Endothelial cell of hepatic sinusoid (primary cell): ENCODE measurements around the gene PGLYRP1.

ENCODE experiments used
- in situ Hi-C: cut with HindIII; loops from 2 replicates; pipeline ENCODE4 v1.10.0; 2017; ENCODE audit warnings: low sequenced_read_pairs

The PGLYRP1 gene

GRCh38 chr19:46022431-46023310 lies at the start of gene PGLYRP1:
Gene PGLYRP1, minus strand, starts transcription at chr19:46023053. Its CDS starts 32 bp downstream, at chr19:46023021.
- in situ Hi-C loops, result no loop called here

- in situ Hi-C loops, result no loop called here
These were observed 47.0 kb upstream of the PGLYRP1 start for GRCh38 chr19:46069806-46070341.

- in situ Hi-C loops, result no loop called here
These were observed 45.7 kb upstream of the PGLYRP1 start for GRCh38 chr19:46068345-46069258.

- in situ Hi-C loops, result no loop called here
These were observed 44.8 kb upstream of the PGLYRP1 start for GRCh38 chr19:46067691-46068090.

- in situ Hi-C loops, result no loop called here
These were observed 43.6 kb upstream of the PGLYRP1 start for GRCh38 chr19:46066471-46066870.

- in situ Hi-C loops, result no loop called here
These were observed 42.7 kb upstream of the PGLYRP1 start for GRCh38 chr19:46065486-46066071.

- in situ Hi-C loops, result no loop called here
These were observed 40.3 kb upstream of the PGLYRP1 start for GRCh38 chr19:46063201-46063600.

GRCh38 chr19:46060012-46060411 lies 37.2 kb upstream of the PGLYRP1 start:
- in situ Hi-C loops, result no loop called here

- in situ Hi-C loops, result no loop called here
These were observed 35.9 kb upstream of the PGLYRP1 start for GRCh38 chr19:46058778-46059177.

- in situ Hi-C loops, result no loop called here
These were observed 33.7 kb upstream of the PGLYRP1 start for GRCh38 chr19:46056536-46056935.

GRCh38 chr19:46052896-46053295 lies 30.0 kb upstream of the PGLYRP1 start:
- in situ Hi-C loops, result no loop called here

- in situ Hi-C loops, result no loop called here
These were observed 26.7 kb upstream of the PGLYRP1 start for GRCh38 chr19:46049597-46049996.

- in situ Hi-C loops, result no loop called here
These were observed 20.7 kb upstream of the PGLYRP1 start for GRCh38 chr19:46043519-46043918.

- in situ Hi-C loops, result no loop called here
These were observed 19.5 kb upstream of the PGLYRP1 start for GRCh38 chr19:46042252-46042883.

GRCh38 chr19:46040952-46041500 lies 18.2 kb upstream of the PGLYRP1 start, which contains the start of gene IGFL4:
Gene IGFL4, minus strand, starts transcription at chr19:46041002. Its CDS starts 40 bp downstream, at chr19:46040962.
- in situ Hi-C loops, result no loop called here

GRCh38 chr19:46040125-46040524 lies 17.3 kb upstream of the PGLYRP1 start:
- in situ Hi-C loops, result no loop called here

- in situ Hi-C loops, result no loop called here
These were observed 13.9 kb upstream of the PGLYRP1 start for GRCh38 chr19:46036744-46037128.

- in situ Hi-C loops, result no loop called here
These were observed 13.3 kb upstream of the PGLYRP1 start for GRCh38 chr19:46035986-46036743.

GRCh38 chr19:46035546-46035945 lies 12.7 kb upstream of the PGLYRP1 start:
- in situ Hi-C loops, result no loop called here
